Chondrocyte (in vitro differentiated cells): Measurements from ENCODE around the gene DSCAML1. TPM values are rescaled to one million over a fixed set of nuclear protein-coding genes. Genes with fewer than 3 reads are reported as not detected.

Source experiments
- DNase-seq: peaks from one replicate; pipeline ENCODE4 v3.0.0; 2021; ENCODE audit warnings: mixed read lengths, low spot score
- H3K27ac Mint-ChIP-seq: one replicate; pipeline ENCODE4 v1.8.0; 2021; ENCODE audit warnings: mild to moderate bottlenecking, moderate library complexity, mixed read lengths; ENCODE audit not compliant: unreplicated experiment
- H3K27me3 Mint-ChIP-seq: 2 replicates; pipeline ENCODE4 v1.8.0; 2021; ENCODE audit warnings: low read depth, mixed read lengths
- H3K36me3 Mint-ChIP-seq: 2 replicates; pipeline ENCODE4 v1.8.0; 2021; ENCODE audit warnings: low read depth, mixed read lengths
- H3K4me1 Mint-ChIP-seq: 2 replicates; pipeline ENCODE4 v1.8.0; 2021; ENCODE audit warnings: low read depth, mild to moderate bottlenecking, mixed read lengths
- H3K4me3 Mint-ChIP-seq: one replicate; pipeline ENCODE4 v1.8.0; 2021; ENCODE audit warnings: mild to moderate bottlenecking, moderate library complexity, mixed read lengths; ENCODE audit not compliant: unreplicated experiment
- H3K9me3 Mint-ChIP-seq: 2 replicates; pipeline ENCODE4 v1.8.0; 2021; ENCODE audit warnings: low read depth, mixed read lengths
- CTCF ChIP-seq: fragments of 200-600 bp; sonication (generic); IDR thresholded peaks from 2 replicates; pipeline ENCODE4 v1.5.0; 2021; ENCODE audit warnings: antibody characterized with exemption, mild to moderate bottlenecking, moderate library complexity
- total RNA-seq: library from RNA; stranded (reverse); gene quantifications from 3 replicates; pipeline ENCODE4 v1.2.1, GENCODE V29; 2021

Gene DSCAML1
- total RNA-seq, 1 donor from 2014 or later, result not detected

DNA sequence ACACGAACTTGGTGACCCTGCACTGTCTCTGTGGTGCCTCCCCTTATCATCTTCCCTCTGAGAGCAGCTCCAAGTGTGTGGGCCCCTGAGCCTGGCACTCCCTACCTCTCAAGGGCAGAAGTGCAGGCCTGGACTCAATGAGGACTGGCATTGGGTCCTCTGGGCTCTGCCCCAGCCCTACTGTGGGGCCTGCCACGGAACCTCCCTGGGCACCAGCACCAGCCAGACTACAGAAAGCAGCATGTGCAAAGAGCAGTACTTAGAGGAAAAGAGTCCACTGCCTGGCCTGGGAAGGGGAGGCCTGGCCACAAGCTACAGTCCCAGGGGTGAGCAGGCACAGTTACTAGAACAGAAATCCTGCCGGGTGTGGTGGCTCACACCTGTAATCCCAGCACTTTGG lies 222.5 kb downstream of the DSCAML1 start:
- Mint-ChIP-seq H3K9me3 (no peaks in the 10 kb centered on the region), H3K4me1 (no peaks in the 10 kb centered on the region), H3K4me3 (no peak overlapping the region), H3K36me3 (no peaks in the 10 kb centered on the region), H3K27me3 (peaks cover 17% of the 10 kb centered on the region), H3K27ac (no peak overlapping the region)
- DNase-seq, result no peak
- TF ChIP-seq CTCF, result no peak

- no peaks in the 10 kb centered on the region for H3K9me3 Mint-ChIP-seq
- TF ChIP-seq CTCF, result no peak
- peak; percentile 71 for DNase-seq
- peaks cover 12% of the 10 kb centered on the region for H3K27me3 Mint-ChIP-seq
- no peaks in the 10 kb centered on the region for H3K4me1 Mint-ChIP-seq
- H3K36me3 Mint-ChIP-seq, result no peaks in the 10 kb centered on the region
- no peak overlapping the region for H3K27ac Mint-ChIP-seq
- no peak overlapping the region for H3K4me3 Mint-ChIP-seq
Measured at GRCh38 chr11:117573326-117573725, 223.7 kb downstream of the DSCAML1 start.

GRCh38 chr11:117572671-117573070 lies 224.3 kb downstream of the DSCAML1 start:
- Mint-ChIP-seq H3K4me1 (no peaks in the 10 kb centered on the region), H3K27me3 (peaks cover 12% of the 10 kb centered on the region), H3K9me3 (no peaks in the 10 kb centered on the region), H3K27ac (no peak overlapping the region), H3K4me3 (no peak overlapping the region), H3K36me3 (no peaks in the 10 kb centered on the region)
- peak; percentile 57 for DNase-seq
- no peak for TF ChIP-seq CTCF

GRCh38 chr11:117572129-117572528 lies 224.9 kb downstream of the DSCAML1 start:
- no peak overlapping the region for H3K27ac Mint-ChIP-seq
- DNase-seq, result peak; percentile 33
- H3K36me3 Mint-ChIP-seq, result no peaks in the 10 kb centered on the region
- peaks cover 14% of the 10 kb centered on the region for H3K27me3 Mint-ChIP-seq
- no peaks in the 10 kb centered on the region for H3K4me1 Mint-ChIP-seq
- H3K4me3 Mint-ChIP-seq, result no peak overlapping the region
- TF ChIP-seq CTCF, result no peak
- no peaks in the 10 kb centered on the region for H3K9me3 Mint-ChIP-seq

- Mint-ChIP-seq H3K27ac (no peak overlapping the region), H3K4me1 (no peaks in the 10 kb centered on the region), H3K36me3 (no peaks in the 10 kb centered on the region), H3K9me3 (no peaks in the 10 kb centered on the region), H3K27me3 (peaks cover 14% of the 10 kb centered on the region), H3K4me3 (no peak overlapping the region)
- DNase-seq, result peak; percentile 70
- TF ChIP-seq CTCF, result no peak
Measured at GRCh38 chr11:117570701-117571100, 226.3 kb downstream of the DSCAML1 start.
